ENCODE measurements around the gene PCP2. TPM values are rescaled to one million over a fixed set of nuclear protein-coding genes. Genes with fewer than 3 reads are reported as not detected.

The PCP2 gene
- total RNA-seq, 1 donor from 2014 or later = 1.5 TPM

DNA sequence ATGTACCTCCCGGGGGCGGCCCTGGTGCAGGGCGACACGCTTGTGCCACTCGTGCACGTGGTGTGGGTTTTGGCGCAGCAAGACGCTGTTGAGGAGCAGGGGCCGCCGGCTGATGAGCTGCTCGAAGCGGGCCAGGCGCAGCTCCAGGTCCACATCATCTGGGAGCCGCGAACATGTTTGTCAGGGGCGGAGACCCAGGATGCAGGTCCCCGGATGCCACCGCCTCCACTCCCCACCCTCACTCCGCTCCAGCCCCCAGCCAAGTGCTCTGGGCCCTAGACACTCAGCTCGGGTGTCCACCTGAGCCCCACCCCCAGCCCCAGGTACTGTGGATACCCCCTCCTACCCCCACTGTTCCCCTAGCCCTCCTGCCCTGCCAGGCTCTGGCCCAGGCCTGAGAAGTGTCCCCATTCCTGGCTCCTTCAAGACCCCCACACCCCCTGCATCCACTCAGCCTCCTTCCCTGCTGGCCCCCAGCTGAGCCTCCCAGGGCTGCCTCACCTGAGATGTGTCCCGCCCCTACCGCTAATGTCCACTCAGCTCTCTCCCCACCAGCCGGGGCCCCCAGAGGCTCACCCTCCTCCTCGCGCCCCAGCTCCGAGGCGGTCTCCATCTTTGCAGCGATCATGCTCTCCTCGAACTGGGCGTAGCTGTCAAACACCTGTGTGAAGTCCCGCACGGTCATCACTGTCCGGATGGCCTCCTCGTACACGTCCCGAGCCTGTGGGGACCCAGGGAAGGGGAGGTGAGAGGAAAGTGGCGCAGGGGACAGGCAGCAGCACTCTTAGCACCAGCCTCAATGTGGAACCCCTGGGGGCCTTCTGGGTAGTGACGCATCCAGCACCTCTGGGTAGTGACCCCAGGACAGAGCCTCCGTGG is 9.6 kb downstream of the PCP2 start:
- H3K9me3 Mint-ChIP-seq = no peaks in the 10 kb centered on the region
- H3K27me3 Mint-ChIP-seq (ENCODE audit: low read depth) = no peaks in the 10 kb centered on the region
- peaks cover 22% of the 10 kb centered on the region for H3K36me3 Mint-ChIP-seq
- H3K27ac Mint-ChIP-seq = no peak overlapping the region
- no peak for DNase-seq (ENCODE audit: low spot score in 2 of 2, unreplicated experiment in 2 of 2)
- peaks cover 11% of the 10 kb centered on the region for H3K4me1 Mint-ChIP-seq
- H3K4me3 Mint-ChIP-seq = no peak overlapping the region
- TF ChIP-seq, protein P1, sequence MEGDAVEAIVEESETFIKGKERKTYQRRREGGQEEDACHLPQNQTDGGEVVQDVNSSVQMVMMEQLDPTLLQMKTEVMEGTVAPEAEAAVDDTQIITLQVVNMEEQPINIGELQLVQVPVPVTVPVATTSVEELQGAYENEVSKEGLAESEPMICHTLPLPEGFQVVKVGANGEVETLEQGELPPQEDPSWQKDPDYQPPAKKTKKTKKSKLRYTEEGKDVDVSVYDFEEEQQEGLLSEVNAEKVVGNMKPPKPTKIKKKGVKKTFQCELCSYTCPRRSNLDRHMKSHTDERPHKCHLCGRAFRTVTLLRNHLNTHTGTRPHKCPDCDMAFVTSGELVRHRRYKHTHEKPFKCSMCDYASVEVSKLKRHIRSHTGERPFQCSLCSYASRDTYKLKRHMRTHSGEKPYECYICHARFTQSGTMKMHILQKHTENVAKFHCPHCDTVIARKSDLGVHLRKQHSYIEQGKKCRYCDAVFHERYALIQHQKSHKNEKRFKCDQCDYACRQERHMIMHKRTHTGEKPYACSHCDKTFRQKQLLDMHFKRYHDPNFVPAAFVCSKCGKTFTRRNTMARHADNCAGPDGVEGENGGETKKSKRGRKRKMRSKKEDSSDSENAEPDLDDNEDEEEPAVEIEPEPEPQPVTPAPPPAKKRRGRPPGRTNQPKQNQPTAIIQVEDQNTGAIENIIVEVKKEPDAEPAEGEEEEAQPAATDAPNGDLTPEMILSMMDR (IDR thresholded peaks at IDR 0.05; ENCODE audit: unreplicated experiment) = no peak

DNA sequence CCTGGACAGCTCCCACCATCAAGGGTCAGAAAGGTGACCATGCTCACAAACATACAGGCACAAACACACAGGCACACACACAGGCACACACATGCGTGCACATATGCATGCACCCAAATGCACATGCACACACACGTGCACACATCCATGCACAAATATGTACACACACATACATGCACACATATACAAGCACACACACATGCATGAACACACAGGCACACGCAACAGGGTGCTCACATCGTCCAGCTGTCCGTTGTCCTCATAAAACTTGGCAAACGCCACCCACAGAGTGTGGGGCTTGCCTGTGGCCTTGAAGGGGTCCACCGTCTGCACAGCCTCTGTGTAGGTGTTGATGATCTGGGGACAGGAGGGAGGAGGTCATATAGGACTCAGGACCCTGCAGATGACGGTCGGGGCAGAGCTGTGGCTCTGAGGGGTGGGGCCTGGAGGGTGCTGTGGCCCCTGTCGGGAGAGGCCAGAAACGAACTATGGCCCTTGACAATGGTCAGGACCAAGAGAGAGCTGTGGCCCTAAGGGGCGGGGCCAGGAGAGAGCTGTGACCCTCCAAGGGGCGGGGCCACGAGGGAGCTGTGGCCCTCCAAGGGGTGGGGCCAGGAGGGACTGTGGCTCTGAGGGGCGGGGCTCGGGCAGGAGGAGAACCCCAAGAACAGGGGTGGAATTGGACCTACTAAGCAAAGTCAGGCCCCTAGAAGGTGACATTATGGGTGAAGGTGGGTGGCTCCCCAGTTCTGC is 10.4 kb downstream of the PCP2 start:
- no peak overlapping the region for H3K4me3 Mint-ChIP-seq
- no peaks in the 10 kb centered on the region for H3K27me3 Mint-ChIP-seq (ENCODE audit: low read depth)
- H3K4me1 Mint-ChIP-seq = peaks cover 11% of the 10 kb centered on the region
- H3K36me3 Mint-ChIP-seq = peaks cover 30% of the 10 kb centered on the region
- H3K27ac Mint-ChIP-seq = no peak overlapping the region
- H3K9me3 Mint-ChIP-seq = no peaks in the 10 kb centered on the region
- TF ChIP-seq, protein P1 (IDR thresholded peaks at IDR 0.05; ENCODE audit: unreplicated experiment) = no peak
- DNase-seq (ENCODE audit: low spot score in 2 of 2, unreplicated experiment in 2 of 2) = no peak

DNA sequence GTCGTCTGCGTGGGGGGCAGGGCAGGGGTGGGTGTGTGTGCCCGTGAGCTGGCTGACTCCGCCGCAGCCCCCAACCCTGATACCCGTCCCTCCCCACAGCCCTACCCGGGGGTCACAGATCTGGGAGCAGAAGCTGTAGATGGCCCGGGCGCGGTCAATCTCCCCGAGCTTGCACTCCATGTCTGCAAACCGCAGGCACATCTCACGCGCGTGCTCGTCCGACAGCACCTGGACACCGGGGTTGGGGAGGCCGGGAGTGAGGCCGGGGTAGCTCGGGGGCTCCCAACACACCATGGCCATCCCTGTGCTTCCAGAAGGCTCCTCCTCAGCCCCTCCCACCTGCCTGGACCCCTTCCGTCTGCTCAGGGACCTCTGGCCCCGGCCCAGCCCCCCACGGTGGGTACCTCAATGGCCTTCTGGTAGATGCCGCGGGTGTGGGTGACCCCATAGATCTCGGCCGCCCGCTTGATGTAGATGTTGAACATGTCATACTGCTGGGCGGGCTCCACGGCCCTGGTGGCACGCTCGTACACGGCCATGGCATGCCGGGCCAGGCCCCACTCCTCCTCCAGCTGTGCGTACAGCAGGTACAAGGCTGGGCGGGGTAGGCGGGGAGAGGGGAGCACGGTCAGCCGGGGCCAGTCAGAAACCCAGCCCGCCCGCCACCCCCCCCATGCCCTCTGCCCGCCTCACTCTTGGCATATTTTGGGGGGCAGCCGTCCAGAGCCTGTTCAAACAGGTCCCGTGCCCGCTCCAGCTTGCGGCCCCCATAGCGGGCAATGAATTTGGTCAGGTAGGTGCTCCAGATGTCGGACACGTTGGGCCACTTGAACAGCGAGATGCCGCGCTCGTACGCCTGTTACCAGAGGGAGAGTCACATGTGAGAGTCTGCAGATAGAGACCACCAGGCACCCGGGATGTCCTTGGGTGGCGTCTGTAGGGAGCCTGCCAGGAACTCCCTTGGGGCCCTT is 12.8 kb downstream of the PCP2 start:
- Mint-ChIP-seq H3K27me3 (ENCODE audit: low read depth) (no peaks in the 10 kb centered on the region), H3K9me3 (no peaks in the 10 kb centered on the region), H3K4me3 (no peak overlapping the region), H3K36me3 (peaks cover 30% of the 10 kb centered on the region), H3K27ac (no peak overlapping the region), H3K4me1 (peaks cover 8% of the 10 kb centered on the region)
- DNase-seq (ENCODE audit: low spot score in 2 of 2, unreplicated experiment in 2 of 2) = no peak
- TF ChIP-seq, protein P1 (IDR thresholded peaks at IDR 0.05; ENCODE audit: unreplicated experiment) = no peak

DNA sequence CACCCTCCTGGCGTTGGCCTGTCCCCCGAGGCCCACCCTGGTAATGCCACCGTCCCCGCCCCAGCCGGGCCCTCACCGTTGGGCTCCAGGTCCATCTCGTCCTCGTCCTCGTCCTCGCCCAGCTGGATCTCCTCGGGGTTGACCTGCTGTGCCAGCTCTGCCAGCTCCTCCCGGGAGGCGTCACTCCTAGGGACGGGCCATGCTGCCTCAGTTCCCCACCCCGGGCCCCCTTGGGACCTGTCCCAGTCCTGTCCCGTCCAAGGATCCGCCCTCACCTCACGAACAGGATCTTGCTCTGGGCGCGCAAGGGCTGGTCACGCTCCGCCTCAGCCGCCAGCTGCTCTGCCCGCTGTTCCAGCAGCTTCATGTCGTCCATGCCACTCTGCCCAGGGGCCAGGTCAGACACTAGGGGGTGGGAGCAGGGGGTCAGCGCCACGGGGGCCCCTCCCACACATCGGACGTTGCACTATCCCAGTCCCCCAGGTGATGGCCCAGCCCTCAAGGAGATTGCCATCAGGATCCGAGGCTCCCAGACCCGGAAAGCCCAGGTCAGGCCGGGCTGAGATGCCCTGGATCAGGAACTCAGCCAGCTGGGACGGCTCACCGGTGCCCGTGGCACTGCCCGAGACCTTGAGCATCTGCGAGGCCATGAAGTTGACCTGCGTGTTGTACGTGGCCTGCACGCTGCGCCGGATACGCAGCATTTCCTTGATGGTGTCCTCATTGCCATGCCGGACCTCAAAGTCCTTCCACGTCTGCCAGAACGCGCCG is 13.7 kb downstream of the PCP2 start:
- Mint-ChIP-seq H3K9me3 (no peaks in the 10 kb centered on the region), H3K36me3 (peaks cover 30% of the 10 kb centered on the region), H3K27me3 (ENCODE audit: low read depth) (no peaks in the 10 kb centered on the region), H3K4me3 (no peak overlapping the region), H3K4me1 (peaks cover 8% of the 10 kb centered on the region), H3K27ac (no peak overlapping the region)
- TF ChIP-seq, protein P1 (IDR thresholded peaks at IDR 0.05; ENCODE audit: unreplicated experiment) = no peak
- no peak for DNase-seq (ENCODE audit: low spot score in 2 of 2, unreplicated experiment in 2 of 2)

Data from mesothelial cell of epicardium (in vitro differentiated cells).